CD4-positive, alpha-beta T cell treated with Interleukin-4 for 1 hour (primary cell): ENCODE results near the gene ANKRD1.
"Not testable (repeated sequence)": the region's sequence is repeated elsewhere in the genome, so short reads cannot be mapped to it uniquely, and the experiment has no call there.

Experiments used
- DNase-seq, 2 donors: peaks; one replicate each; pipeline ENCODE4 v3.0.0-alpha.2; 2020 to 2022

The ANKRD1 gene

GRCh38 chr10:90911133-90912051 lies 9.5 kb downstream of the ANKRD1 start:
- peak; percentile 39 to 68 for DNase-seq

GRCh38 chr10:90906596-90906995 lies 14.3 kb downstream of the ANKRD1 start:
- DNase-seq = no peak

DNA sequence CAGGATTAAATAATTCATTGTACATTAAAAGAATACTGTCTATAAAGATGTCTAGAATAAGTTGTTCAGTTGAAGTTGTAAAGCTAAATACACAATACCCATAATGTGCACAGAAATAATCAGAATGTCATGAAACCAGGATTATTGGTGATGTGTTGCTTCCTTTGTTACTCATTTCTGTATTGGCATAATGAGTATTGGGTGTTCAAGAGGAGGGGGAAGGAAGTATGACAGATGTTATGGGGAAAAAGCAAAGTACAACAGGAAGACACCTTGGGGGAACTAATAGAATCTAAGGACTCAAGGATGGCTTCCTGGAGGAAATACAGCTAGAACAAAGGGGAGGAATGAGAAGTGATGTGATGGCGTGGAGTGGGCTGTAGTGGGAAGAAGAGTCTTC lies 15.0 kb downstream of the ANKRD1 start:
- DNase-seq = no peak

DNA sequence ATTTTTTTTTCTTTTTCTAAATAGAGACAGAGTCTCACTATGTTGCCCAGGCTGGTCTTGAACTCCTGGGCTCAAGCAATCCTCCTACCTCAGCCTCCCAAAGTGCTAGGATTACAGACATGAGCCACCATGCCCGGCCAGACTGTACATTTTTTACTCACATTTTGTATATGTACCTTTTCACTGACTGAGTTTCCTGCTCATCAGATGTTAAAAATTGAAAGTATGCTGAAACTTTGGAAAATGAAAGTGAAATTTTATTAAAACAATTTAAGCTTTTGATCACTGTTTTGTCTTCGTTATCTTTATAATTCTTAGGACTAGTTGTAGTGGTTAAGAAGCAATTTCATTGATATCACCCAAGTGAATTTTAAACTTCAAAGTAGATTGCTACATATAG lies 24.0 kb downstream of the ANKRD1 start:
- not testable (repeated sequence) for DNase-seq

DNA sequence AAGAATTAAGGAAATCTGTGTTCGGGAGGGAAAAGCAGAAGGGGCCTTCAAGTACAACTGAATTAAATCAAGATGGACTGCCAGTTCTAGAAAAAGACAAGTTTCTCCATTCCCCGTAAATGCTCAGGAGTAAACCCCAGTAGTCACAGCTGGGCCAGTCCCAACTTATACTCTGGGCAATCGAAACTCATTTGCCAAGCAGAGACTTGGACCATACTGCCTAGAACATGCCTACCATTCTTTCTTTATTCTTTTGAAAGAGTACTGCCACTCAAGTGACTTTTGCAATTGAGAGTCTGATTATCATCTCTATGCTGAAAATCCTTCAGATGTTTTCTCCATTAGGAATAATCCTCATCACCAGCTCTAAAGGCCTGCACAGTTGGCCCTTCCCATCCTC lies 27.7 kb downstream of the ANKRD1 start:
- DNase-seq = no peak

DNA sequence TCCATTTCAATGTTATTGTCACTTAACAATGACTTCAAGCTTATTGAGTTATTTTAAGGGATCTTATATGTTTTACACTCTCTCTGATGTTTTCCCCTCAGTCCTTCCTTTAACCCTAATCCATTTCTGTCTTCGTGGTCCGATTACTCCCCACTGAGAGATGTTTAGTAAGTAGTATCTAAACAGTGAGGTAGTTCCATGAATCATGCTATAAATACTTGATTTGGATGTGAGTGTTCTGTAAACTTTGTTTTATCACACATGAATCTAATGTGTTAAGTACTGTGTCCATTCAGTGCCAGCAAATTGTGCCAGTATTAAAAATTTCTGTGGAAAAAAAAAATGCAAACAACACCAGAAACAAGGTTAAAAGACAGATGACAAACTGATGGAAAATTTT lies 30.5 kb downstream of the ANKRD1 start:
- DNase-seq = no peak

DNA sequence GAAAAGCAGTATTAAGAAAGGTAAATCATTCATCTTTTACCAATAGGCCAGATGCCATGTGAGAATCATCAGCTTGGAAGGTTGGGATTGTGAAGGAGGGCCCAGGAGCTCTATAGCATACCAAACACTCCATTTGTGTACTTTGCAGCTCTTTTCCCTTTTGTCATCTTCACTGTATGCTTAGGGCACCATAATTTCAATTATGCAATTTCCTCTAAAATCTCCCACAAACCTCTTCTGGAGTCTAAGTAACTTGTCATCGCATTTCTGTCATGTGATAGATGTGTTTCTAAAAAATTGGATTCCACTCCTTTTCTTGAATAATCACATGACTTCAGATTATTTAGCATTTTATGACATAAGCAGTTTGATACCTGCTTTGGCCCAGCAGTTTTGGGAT lies 31.3 kb downstream of the ANKRD1 start:
- DNase-seq = no peak

DNA sequence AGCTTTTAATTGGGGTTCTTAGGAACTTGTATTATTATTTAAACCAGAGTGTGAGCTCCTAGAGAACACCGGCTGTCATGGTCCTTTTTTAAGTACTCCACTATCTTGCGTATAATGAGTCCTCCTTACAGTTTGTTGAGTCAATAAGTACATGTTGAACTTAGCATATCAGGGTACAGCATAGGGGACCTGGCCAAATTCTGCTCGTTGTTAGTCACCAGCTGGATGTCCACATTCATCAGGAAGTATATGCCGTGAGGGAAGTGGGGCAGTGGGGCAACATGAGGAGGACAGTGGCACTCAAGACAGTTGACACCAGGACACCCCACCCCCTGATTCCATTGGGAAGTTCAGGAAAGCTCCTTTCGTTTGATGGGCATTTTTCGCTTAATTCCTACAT lies 32.5 kb downstream of the ANKRD1 start:
- no peak for DNase-seq

DNA sequence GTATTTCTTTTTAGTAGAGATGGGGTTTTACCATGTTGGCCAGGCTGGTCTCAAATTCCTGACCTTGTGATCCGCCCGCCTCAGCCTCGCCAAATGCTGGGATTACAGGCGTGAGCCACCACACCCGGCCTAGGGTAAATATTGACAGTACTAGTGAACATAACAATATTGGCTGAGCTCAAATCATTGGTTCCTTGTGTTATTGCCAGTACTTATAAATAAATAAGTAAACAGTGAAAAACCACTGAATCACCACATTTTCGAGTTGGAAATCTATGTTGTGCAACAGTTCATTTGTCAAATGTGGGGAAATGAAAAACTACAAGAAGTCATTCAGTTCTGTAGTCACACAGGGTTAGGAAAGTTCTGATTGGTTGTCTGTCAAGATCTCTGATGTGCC lies 33.3 kb downstream of the ANKRD1 start:
- no peak for DNase-seq

GRCh38 chr10:90885176-90885575 lies 35.7 kb downstream of the ANKRD1 start:
- no peak for DNase-seq

- DNase-seq = no peak
These were observed 36.5 kb downstream of the ANKRD1 start for GRCh38 chr10:90884431-90884830.

- DNase-seq = peak in 1 of 2 donors; percentile 56
These were observed 40.7 kb downstream of the ANKRD1 start for GRCh38 chr10:90880059-90880719.

DNA sequence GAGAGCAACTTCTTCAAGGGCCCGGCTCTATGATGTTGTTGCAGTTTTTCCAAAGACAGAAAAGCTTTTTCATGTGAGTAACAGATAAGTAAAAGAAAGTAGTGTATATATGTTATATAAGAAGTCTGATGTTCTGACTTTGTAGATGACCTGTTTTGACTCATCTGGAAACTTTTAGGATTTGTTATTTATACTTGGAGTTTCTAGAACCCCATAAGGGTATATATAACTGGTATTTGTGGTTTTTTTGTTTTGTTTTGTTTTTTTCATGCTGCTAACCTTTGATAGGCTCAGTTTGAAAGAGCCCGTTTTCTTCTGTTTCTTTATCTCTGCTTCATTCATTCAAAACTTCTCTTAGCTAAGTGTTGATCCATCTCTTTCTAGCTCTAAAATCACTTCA lies 41.8 kb downstream of the ANKRD1 start:
- DNase-seq = no peak

GRCh38 chr10:90872648-90873020 lies 48.3 kb downstream of the ANKRD1 start:
- DNase-seq = no peak

GRCh38 chr10:90871766-90872647 lies 48.9 kb downstream of the ANKRD1 start, which contains the start of gene RPP30:
Gene RPP30, plus strand, starts transcription at chr10:90871974. Its CDS starts 13 bp downstream, at chr10:90871987.
- peak; percentile 82 to 83 for DNase-seq

GRCh38 chr10:90871279-90871765 lies 49.6 kb downstream of the ANKRD1 start:
- DNase-seq = peak; percentile 49 to 62

GRCh38 chr10:90866050-90866598 lies 54.8 kb downstream of the ANKRD1 start:
- no peak for DNase-seq

GRCh38 chr10:90865401-90865800 lies 55.5 kb downstream of the ANKRD1 start:
- peak in 1 of 2 donors; percentile 24 for DNase-seq

GRCh38 chr10:90862908-90863514 lies 57.9 kb downstream of the ANKRD1 start:
- DNase-seq = peak in 1 of 2 donors; percentile 29
